Kidney epithelial cell (primary cell): ENCODE measurements around the gene SRL. TPM values are rescaled to one million over a fixed set of nuclear protein-coding genes. Genes with fewer than 3 reads are reported as not detected.
A peak's percentile ranks its signal among the peaks of the same experiment; 100 is the strongest.

Source experiments
- DNase-seq: peaks from one replicate; pipeline ENCODE4 v3.0.0-alpha.2; 2010; ENCODE audit warnings: low read depth
- H3K27me3 ChIP-seq: 2 replicates; pipeline ENCODE4 v1.6.0; 2011; ENCODE audit warnings: low read length; ENCODE audit not compliant: control insufficient read depth, insufficient read depth
- H3K36me3 ChIP-seq: 2 replicates; pipeline ENCODE4 v1.5.1; 2011; ENCODE audit warnings: low read length; ENCODE audit not compliant: control insufficient read depth, insufficient read depth
- H3K4me3 ChIP-seq: 2 replicates; pipeline ENCODE4 v1.5.1; 2011; ENCODE audit warnings: low read depth, mild to moderate bottlenecking, control low read depth, low read length
- CTCF ChIP-seq: IDR thresholded peaks from 2 replicates; pipeline ENCODE4 v1.5.1; 2011; ENCODE audit warnings: mild to moderate bottlenecking, moderate library complexity, low read length, control low read depth, inconsistent platforms; ENCODE audit not compliant: insufficient read depth, poor library complexity, severe bottlenecking
- total RNA-seq: library from RNA; depleted of rRNA; stranded (reverse); fragments of >200 nt; gene quantifications from 2 replicates; pipeline ENCODE4 v1.2.3, GENCODE V29; 2015

The SRL gene
- total RNA-seq, 1 donor from 2014 or later: not detected

- Histone ChIP-seq H3K27me3 (no peaks in the 10 kb centered on the region), H3K36me3 (no peaks in the 10 kb centered on the region), H3K4me3 (no peak overlapping the region)
- DNase-seq: no peak
- TF ChIP-seq CTCF: no peak
Measured at GRCh38 chr16:4152267-4152666, 89.6 kb downstream of the SRL start.

GRCh38 chr16:4147236-4147635 is 94.6 kb downstream of the SRL start:
- Histone ChIP-seq H3K27me3 (no peaks in the 10 kb centered on the region), H3K36me3 (no peaks in the 10 kb centered on the region), H3K4me3 (no peak overlapping the region)
- no peak for TF ChIP-seq CTCF
- no peak for DNase-seq

- Histone ChIP-seq H3K27me3 (no peaks in the 10 kb centered on the region), H3K4me3 (no peak overlapping the region), H3K36me3 (no peaks in the 10 kb centered on the region)
- no peak for TF ChIP-seq CTCF
- no peak for DNase-seq
Measured at GRCh38 chr16:4142268-4142667, 99.6 kb downstream of the SRL start.

GRCh38 chr16:4141604-4142003 is 100.3 kb downstream of the SRL start:
- TF ChIP-seq CTCF: no peak
- H3K27me3 ChIP-seq: no peaks in the 10 kb centered on the region
- no peak for DNase-seq
- no peaks in the 10 kb centered on the region for H3K36me3 ChIP-seq
- no peak overlapping the region for H3K4me3 ChIP-seq

- Histone ChIP-seq H3K27me3 (no peaks in the 10 kb centered on the region), H3K36me3 (no peaks in the 10 kb centered on the region), H3K4me3 (no peak overlapping the region)
- peak; percentile 9 for DNase-seq
- no peak for TF ChIP-seq CTCF
Measured at GRCh38 chr16:4140652-4141051, 101.2 kb downstream of the SRL start.

GRCh38 chr16:4139968-4140367 is 101.9 kb downstream of the SRL start:
- H3K27me3 ChIP-seq: no peaks in the 10 kb centered on the region

More at GRCh38 chr16:4139968-4140367, 101.9 kb downstream of the SRL start:
- H3K36me3 ChIP-seq: no peaks in the 10 kb centered on the region
- H3K4me3 ChIP-seq: no peak overlapping the region
- TF ChIP-seq CTCF: no peak
- DNase-seq: no peak

Other genes with a start within 250 kb of the SRL start
- gene ADCY9, start 125.6 kb downstream of the SRL start, total RNA-seq: 12.0 and 17.3 TPM in 2 replicates
- gene TFAP4, start 30.9 kb upstream of the SRL start, total RNA-seq: 7.1 and 10.4 TPM in 2 replicates
- gene GLIS2, start 74.0 kb upstream of the SRL start, total RNA-seq: 11.5 and 14.7 TPM in 2 replicates
- gene PAM16, start 109.2 kb upstream of the SRL start, total RNA-seq: 58.1 and 62.8 TPM in 2 replicates
- 60.4 and 73.5 TPM in 2 replicates for gene VASN, start 129.8 kb upstream of the SRL start, total RNA-seq
- gene CORO7, start 174.5 kb upstream of the SRL start, total RNA-seq: 57.3 and 76.2 TPM in 2 replicates
- gene DNAJA3, start 183.8 kb upstream of the SRL start, total RNA-seq: 71.2 and 77.6 TPM in 2 replicates
- gene NMRAL1, start 232.5 kb upstream of the SRL start, total RNA-seq: 55.2 and 59.5 TPM in 2 replicates
- 64.4 and 72.6 TPM in 2 replicates for gene HMOX2, start 234.3 kb upstream of the SRL start, total RNA-seq